MCF 10A (cell line): ENCODE data around the gene MICAL3. TPM values are rescaled to one million over a fixed set of nuclear protein-coding genes. Genes with fewer than 3 reads are reported as not detected.
A peak's percentile ranks its signal among the peaks of the same experiment; 100 is the strongest.
"Not testable (repeated sequence)": the region's sequence is repeated elsewhere in the genome, so short reads cannot be mapped to it uniquely, and the experiment has no call there.

Experiments used
- BruUV-seq: library from RNA; stranded (reverse); fragments of 400-500 nt; replicated peaks from 2 replicates; lab custom pipeline; 2021; lab: Mats Ljungman, UMichigan
- CTCF ChIA-PET: fragments of 300-600 bp; sonication (Branson Sonifier 250); formaldehyde crosslinking; extraction: SDS; loops from one replicate; lab custom pipeline; 2021; ENCODE audit warnings: antibody characterized with exemption, inconsistent platforms; lab: Yijun Ruan, JAX
- POLR2A ChIA-PET: fragments of 300-600, 350-650 bp; sonication (Branson Sonifier 250); formaldehyde crosslinking; extraction: SDS; loops from one replicate; lab custom pipeline; 2020; ENCODE audit warnings: antibody characterized with exemption, inconsistent platforms; lab: Yijun Ruan, JAX
- DNase-seq: peaks from one replicate; pipeline ENCODE4 v3.0.0-alpha.2; 2018; ENCODE audit not compliant: unreplicated experiment
- H3K27ac Mint-ChIP-seq: one replicate; pipeline ENCODE4 v1.8.0; 2022; ENCODE audit warnings: mild to moderate bottlenecking, low read depth, mixed read lengths; ENCODE audit not compliant: unreplicated experiment
- H3K27me3 Mint-ChIP-seq: one replicate; pipeline ENCODE4 v1.8.0; 2022; ENCODE audit warnings: mixed read lengths; ENCODE audit not compliant: insufficient read depth, unreplicated experiment
- H3K36me3 Mint-ChIP-seq: one replicate; pipeline ENCODE4 v1.8.0; 2022; ENCODE audit warnings: mild to moderate bottlenecking, moderate library complexity, mixed read lengths; ENCODE audit not compliant: insufficient read depth, unreplicated experiment
- H3K4me1 Mint-ChIP-seq: one replicate; pipeline ENCODE4 v1.8.0; 2022; ENCODE audit warnings: mixed read lengths; ENCODE audit not compliant: insufficient read depth, unreplicated experiment
- H3K4me3 Mint-ChIP-seq: one replicate; pipeline ENCODE4 v1.8.0; 2022; ENCODE audit warnings: mild to moderate bottlenecking, moderate library complexity, mixed read lengths; ENCODE audit not compliant: unreplicated experiment
- H3K9me3 Mint-ChIP-seq: one replicate; pipeline ENCODE4 v1.8.0; 2022; ENCODE audit warnings: mixed read lengths; ENCODE audit not compliant: unreplicated experiment
- intact Hi-C: fragments of 100-400 bp; cut with micrococcal nuclease; formaldehyde crosslinking; loops from 2 replicates; pipeline ENCODE4 v1.14.1; 2022
- total RNA-seq: library from RNA; stranded (reverse); gene quantifications from 2 replicates; pipeline ENCODE4 v1.2.3, GENCODE V29; 2022
- TF ChIP-seq, protein P1 (sequence below): fragments of 200-600 bp; IDR thresholded peaks from one replicate; pipeline ENCODE4 v1.8.0; 2022; ENCODE audit warnings: antibody characterized with exemption, mild to moderate bottlenecking; ENCODE audit not compliant: unreplicated experiment

The MICAL3 gene
- total RNA-seq, 1 experiment from 2014 or later: 54.1 TPM

DNA sequence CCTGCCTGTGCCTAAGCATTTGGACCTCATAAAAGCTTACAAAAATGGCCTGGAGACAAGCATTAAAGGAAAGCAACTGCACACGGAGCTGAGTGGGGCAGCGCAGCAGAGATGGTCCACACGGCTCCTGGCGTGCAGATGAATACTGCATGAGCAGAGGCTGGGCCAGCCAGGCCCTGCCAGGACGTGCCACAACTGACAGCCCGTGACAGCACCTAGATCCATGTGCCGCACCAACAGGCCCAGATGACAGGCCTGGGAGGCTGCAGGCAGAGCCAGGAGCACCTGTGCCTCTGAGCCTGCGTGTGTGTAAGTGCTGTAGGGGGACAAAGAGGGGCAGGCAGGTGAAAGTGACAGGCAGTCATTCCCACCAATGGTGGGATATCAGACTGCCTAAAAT is 33.4 kb downstream of the MICAL3 start:
- H3K27ac Mint-ChIP-seq: no peak overlapping the region
- ChIA-PET CTCF (no interaction called here), POLR2A (interaction anchor here (0.9 kb wide), 1 partner anchor 16 kb away, joined by 3 read pairs; no protein-coding TSS in a partner anchor)
- H3K36me3 Mint-ChIP-seq: peaks cover 4% of the 10 kb centered on the region
- BruUV-seq: no TSS peak
- peaks cover 54% of the 10 kb centered on the region for H3K4me1 Mint-ChIP-seq
- H3K4me3 Mint-ChIP-seq: no peak overlapping the region
- no peaks in the 10 kb centered on the region for H3K27me3 Mint-ChIP-seq
- intact Hi-C loops: no loop called here
- no peak for DNase-seq
- TF ChIP-seq, protein P1, sequence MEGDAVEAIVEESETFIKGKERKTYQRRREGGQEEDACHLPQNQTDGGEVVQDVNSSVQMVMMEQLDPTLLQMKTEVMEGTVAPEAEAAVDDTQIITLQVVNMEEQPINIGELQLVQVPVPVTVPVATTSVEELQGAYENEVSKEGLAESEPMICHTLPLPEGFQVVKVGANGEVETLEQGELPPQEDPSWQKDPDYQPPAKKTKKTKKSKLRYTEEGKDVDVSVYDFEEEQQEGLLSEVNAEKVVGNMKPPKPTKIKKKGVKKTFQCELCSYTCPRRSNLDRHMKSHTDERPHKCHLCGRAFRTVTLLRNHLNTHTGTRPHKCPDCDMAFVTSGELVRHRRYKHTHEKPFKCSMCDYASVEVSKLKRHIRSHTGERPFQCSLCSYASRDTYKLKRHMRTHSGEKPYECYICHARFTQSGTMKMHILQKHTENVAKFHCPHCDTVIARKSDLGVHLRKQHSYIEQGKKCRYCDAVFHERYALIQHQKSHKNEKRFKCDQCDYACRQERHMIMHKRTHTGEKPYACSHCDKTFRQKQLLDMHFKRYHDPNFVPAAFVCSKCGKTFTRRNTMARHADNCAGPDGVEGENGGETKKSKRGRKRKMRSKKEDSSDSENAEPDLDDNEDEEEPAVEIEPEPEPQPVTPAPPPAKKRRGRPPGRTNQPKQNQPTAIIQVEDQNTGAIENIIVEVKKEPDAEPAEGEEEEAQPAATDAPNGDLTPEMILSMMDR: no peak
- no peaks in the 10 kb centered on the region for H3K9me3 Mint-ChIP-seq

- Mint-ChIP-seq H3K4me3 (no peak overlapping the region), H3K27ac (no peak overlapping the region)
- intact Hi-C loops: no loop called here
These were observed 34.2 kb downstream of the MICAL3 start for GRCh38 chr22:17990147-17990546.

GRCh38 chr22:17988800-17989513 is 35.4 kb downstream of the MICAL3 start:
- no peaks in the 10 kb centered on the region for H3K9me3 Mint-ChIP-seq
- peaks cover 4% of the 10 kb centered on the region for H3K36me3 Mint-ChIP-seq
- H3K4me1 Mint-ChIP-seq: peaks cover 53% of the 10 kb centered on the region
- TF ChIP-seq, protein P1: no peak
- POLR2A ChIA-PET: interaction anchor here (0.7 kb wide), 1 partner anchor 35 kb away, joined by 3 read pairs; no protein-coding TSS in a partner anchor
- H3K27ac Mint-ChIP-seq: peak overlapping the region; percentile 3
- intact Hi-C loops: no loop called here
- no peaks in the 10 kb centered on the region for H3K27me3 Mint-ChIP-seq
- H3K4me3 Mint-ChIP-seq: no peak overlapping the region
- DNase-seq: no peak
- BruUV-seq: no TSS peak
- CTCF ChIA-PET: interaction anchor here (1.0 kb wide), 1 partner anchor 85 kb away, joined by 3 read pairs; no protein-coding TSS in a partner anchor

More at GRCh38 chr22:17990147-17990546, 34.2 kb downstream of the MICAL3 start:
- ChIA-PET POLR2A (no interaction called here), CTCF (no interaction called here)
- H3K27me3 Mint-ChIP-seq: no peaks in the 10 kb centered on the region
- H3K36me3 Mint-ChIP-seq: peaks cover 4% of the 10 kb centered on the region
- no peaks in the 10 kb centered on the region for H3K9me3 Mint-ChIP-seq
- TF ChIP-seq, protein P1: no peak
- no TSS peak for BruUV-seq
- H3K4me1 Mint-ChIP-seq: peaks cover 54% of the 10 kb centered on the region
- DNase-seq: no peak

DNA sequence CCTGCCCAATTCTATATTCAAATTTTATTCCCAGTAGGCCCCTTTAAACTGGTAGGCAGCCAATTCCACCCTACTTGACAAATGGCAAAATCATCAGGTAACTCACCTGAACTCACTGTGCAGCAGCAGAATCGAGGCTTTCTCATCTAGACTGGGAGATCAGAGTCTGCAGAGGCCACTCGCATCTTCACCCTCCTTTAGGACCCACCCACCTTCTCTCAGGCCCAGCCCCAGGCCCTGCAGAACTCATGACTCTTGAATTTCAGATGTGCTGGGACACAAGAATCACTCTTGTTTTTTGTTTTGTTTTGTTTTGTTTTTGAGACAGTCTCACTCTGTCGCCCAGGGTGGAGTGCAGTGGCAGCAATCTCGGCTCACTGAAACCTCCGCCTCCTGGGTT is 38.8 kb downstream of the MICAL3 start:
- ChIA-PET POLR2A (no interaction called here), CTCF (no interaction called here)
- TF ChIP-seq, protein P1: no peak
- no peaks in the 10 kb centered on the region for H3K9me3 Mint-ChIP-seq
- no peaks in the 10 kb centered on the region for H3K27me3 Mint-ChIP-seq
- H3K4me3 Mint-ChIP-seq: no peak overlapping the region
- peaks cover 46% of the 10 kb centered on the region for H3K4me1 Mint-ChIP-seq
- BruUV-seq: no TSS peak
- peaks cover 4% of the 10 kb centered on the region for H3K36me3 Mint-ChIP-seq
- intact Hi-C loops: no loop called here
- no peak for DNase-seq
- H3K27ac Mint-ChIP-seq: peak overlapping the region; percentile 37

DNA sequence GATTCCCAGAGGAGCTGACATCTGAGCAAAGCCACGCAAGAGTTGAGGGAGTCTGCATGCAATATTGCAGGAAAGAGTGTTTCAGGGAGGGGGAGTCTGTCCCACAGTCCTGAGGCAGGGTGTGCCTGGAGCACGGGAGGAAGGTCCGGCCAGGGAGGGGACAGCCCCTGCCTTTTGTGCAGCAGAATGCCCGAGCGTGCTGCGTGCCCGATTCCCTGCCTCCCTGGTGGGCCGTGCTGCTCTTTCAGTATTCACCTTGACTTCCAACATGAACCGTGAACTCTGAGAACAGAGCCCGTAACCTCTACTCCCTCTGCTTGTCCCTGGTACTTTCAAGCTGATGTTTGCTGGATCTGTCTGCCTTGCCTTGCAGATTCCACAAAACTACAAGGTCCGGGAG is 39.3 kb downstream of the MICAL3 start:
- intact Hi-C loops, H3K36me3 Mint-ChIP-seq, BruUV-seq, H3K27me3 Mint-ChIP-seq, H3K4me3 Mint-ChIP-seq, POLR2A ChIA-PET, DNase-seq, H3K9me3 Mint-ChIP-seq, CTCF ChIA-PET: not testable (repeated sequence)
- peak overlapping the region; percentile 37 for H3K27ac Mint-ChIP-seq
- H3K4me1 Mint-ChIP-seq: peaks cover 44% of the 10 kb centered on the region
